ENCODE results near the gene GLTP.
"Not testable (repeated sequence)": the region's sequence is repeated elsewhere in the genome, so short reads cannot be mapped to it uniquely, and the experiment has no call there.

Gene GLTP

DNA sequence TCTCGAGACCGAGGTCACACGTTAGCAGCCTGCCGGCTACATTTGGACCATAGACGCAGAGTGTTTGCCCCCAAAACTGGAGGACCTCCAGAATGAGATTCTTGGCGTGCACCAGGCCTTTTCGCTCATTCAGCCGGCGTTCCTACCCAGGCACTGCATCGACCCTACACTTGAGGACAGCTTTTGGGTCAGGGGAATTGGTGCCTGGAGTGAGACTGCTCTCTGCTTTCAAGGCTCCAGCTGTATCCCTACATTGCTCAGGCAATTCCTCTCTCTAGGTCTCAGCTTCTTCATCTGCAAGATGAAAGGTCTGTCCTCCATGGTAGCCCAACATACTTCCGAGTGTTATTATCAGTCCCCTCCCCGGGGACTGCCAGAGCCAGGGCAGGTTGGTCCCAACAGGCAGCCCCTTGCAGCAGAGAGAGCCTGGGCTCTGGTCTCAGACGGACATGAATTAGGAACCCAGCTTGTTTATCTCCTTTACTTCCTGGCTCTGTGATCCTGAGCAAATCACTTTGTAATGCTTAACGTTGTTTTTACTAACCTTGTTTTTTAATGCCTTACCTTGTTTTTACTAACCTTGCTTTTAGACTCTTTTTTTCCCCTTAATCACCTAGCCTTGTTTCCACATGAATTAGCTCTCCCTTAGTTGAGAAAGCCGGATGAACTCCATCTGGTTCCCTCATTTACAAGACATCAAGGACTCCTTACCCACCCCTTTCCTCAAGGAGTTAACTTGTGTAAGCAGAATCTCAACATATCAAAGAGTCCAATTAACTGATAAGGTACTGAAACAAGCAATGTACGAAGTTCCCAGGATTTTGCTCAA lies 20.6 kb upstream of the GLTP start:
- no peak for DNase-seq

DNA sequence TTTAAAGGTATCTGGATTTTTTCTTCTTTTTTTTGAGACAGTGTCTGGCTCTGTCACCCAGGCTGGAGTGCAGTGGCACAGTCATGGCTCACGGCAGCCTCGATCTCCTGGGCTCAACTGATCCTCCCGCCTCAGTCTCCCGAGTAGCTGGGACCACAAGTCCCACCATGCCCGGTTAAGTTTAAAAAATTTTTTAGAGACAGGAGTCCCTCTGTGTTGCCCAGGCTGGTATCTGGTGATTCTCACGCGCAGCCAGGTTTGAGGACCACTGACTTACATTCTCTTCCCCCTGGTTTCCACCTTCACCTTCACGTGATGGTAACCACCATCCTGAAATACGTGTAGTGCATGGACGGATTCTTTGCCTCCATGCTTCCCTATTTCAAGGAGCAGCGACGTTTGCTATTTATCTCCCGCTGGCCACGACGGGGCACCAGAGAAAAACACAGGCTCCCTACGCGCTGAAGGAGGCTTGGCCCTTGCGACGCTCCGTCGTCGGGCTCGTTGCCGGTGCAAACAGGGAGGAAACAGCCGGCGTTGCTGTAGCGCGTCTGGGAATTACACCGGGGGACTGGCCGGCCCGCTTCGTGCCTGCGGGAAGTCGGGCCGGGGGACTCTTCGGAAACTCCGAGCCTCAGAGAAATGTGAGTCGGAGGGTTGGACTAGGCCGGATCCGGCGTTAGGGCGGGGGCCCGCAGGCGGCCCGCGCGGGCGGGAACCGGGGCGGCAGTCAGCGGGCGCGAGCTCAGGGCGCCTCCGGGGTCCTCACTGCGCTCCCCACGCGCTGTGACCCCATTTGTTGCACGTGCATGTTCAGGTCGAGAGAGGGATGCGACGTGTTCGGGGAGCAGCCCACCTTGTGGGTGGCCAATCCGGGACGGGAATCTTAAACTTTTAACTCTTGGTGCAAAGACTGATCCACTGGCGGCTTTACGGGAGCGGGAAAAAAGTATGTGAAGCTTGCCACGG lies 19.7 kb upstream of the GLTP start, which contains the start of gene TCHP:
TCHP (plus strand) TSS at position 492 of the 969 bp plus-strand sequence. CDS start 2,753 bp downstream, outside the sequence.
- DNase-seq = peak; percentile 65 to 67

DNA sequence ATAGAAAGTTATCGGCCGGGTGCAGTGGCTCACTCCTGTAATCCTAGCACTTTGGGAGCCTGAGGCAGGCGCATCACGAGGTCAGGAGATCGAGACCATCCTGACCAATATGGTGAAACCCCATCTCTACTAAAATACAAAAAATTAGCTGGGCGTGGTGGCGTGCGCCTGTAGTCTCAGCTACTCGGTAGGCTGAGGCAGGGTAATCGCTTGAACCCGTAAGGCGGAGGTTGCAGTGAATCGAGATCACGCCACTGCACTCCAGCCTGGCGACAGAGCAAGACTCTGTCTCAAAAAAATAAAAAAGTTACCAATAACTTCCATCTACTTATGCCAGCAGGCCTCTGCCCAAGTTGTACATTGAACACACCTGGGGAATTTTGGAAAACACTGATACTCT lies 19.0 kb upstream of the GLTP start:
- DNase-seq = not testable (repeated sequence)

DNA sequence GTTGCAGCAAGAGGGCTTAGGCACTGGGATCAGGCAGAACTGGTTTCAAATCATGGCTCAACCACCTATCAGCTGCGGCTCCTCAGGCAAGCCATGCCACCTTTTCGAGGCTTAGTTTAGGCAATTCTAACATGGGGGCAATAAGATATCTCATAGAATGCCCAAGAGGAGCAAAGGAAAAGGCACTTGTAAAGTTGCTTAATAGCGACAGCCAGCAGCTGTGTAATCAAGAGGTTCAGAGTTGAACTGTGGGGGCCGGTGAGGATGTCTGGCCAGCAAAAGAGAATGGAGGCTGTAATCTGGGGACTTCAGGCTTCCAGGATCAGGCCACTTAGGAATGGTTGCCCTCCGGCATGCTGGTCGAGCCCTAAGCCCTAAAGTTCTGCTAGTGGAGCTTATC lies 16.7 kb upstream of the GLTP start:
- DNase-seq = no peak

DNA sequence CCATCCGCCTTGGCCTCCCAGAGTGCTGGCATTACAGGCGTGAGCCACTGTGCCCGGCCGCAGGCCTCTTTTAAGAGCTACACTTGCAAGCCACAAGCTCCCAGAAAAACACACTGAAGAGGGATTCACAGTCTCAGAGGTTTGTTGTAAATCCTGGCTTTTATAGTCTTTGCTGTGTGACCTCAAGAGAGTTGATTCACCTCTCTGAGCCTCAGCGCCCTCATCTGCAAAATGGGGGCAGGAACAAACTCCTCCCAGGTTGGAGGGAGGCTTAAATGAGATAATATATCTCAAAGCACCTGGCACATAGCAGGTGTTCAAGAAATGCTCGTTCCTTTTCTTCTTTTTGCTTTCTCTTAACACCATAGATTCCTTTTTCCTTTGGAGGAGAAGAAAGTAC lies 15.8 kb upstream of the GLTP start:
- DNase-seq = no peak

DNA sequence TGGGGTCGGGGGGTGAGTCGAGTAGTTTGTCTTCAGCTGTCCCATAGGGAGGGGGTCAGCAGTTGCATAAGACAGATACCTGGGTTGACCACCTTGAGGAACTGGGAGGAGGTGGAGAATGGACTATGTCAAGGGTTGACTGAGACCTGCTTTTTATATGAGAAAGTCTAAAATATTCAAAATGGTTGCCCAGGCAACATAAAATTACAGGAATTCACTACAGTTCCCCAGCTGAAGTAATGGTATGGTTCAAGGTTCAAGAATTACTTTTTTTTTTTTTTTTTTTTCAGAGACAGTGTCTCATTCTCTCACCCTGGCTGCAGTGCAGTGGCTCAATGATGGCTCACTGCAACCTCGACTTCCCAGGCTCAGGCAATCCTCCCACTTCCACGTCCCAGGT lies 14.6 kb upstream of the GLTP start:
- DNase-seq = no peak

DNA sequence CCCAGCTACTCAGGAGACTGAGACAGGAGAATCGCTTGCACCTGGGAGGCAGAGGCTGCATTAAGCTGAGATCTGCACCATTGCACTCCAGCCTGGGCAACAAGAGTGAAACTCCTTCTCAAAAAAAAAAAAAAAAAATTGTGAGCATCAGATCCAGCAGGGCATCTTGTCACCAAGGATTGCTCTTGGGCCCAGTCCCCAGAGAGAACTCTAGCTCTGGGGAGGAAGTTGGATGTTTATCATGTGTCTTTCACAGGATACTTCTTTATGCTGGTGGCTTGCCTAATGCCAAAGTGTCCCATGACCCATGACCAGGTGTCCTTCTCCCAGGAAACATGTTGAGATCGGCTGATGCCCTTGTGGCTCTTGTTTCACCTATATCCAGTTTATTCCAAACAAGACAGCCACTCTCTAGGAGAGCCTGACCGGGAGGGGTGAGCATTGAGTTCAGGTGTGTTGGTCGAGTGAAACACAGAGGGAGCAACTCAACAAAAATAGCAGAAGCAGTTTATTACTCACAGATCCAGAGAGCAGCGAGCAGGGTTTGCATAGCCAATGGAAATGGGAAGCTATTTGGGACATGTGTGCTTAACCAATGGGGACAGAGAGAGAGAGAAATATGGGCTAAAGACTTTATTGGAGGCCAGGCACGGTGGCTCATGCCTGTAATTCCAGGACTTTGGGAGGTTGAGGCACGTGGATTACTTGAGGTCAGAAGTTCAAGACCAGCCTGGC lies 13.1 kb upstream of the GLTP start:
- no peak for DNase-seq

DNA sequence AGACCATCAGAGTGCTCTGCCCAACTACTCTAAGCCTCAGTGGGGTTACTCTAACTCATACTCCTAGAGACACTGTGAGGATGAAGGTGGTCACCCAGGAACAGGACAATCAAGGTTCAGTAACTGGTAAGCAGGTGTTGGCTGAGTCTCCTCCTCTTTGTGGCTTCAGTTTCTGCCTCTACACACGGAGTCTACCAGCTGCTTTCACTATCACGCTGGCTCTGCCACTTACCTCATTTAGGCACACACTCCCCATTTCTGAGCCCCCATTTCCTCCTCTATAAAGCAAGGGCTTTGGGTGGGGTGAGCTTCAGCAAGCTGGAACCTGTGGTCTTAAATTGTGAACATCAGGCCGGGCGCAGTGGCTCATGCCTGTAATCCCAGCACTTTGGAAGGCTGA lies 12.4 kb upstream of the GLTP start:
- DNase-seq = no peak

DNA sequence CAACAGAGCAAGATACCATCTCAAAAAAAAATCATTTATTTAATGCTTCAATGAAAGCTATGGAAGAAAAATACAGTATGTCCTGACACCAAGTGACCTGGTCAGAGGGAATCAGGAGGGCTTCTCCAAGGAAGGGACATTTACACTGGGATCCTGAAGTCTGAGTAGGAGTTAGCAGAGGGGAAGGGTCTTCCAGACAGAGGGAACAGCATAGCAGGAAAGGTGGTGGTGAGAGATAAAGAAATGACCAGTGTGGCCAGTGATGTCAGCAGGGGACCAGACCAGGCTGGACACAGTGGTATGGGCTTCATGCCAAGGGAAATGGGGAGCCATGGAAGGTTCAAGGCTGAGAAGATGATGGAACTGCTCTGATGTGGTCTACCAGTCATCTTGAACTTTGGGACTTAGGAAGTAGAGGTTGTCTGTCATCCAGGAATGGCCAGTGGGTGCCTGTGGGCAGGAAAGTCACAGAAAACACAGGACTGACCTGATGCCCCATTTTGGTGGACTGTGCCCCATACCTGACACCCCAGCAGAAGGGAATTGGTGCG lies 11.9 kb upstream of the GLTP start:
- DNase-seq = no peak

DNA sequence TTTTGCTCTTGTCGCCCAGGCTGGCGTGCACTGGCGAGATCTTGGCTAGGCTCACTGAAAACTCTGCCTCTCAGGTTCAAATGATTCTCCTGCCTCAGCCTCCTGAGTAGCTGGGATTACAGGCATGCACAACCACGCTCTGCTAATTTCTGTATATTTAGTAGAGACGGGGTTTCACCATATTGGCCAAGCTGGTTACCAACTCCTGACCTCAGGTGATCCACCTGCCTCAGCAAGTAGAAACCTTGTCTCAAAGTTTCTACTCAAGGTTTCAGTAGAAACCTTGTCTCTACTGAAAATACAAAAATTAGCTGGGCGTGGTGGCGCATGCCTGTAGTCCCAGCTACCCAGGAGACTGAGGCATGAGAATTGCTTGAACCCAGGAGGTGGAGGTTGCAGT lies 11.4 kb upstream of the GLTP start:
- not testable (repeated sequence) for DNase-seq

DNA sequence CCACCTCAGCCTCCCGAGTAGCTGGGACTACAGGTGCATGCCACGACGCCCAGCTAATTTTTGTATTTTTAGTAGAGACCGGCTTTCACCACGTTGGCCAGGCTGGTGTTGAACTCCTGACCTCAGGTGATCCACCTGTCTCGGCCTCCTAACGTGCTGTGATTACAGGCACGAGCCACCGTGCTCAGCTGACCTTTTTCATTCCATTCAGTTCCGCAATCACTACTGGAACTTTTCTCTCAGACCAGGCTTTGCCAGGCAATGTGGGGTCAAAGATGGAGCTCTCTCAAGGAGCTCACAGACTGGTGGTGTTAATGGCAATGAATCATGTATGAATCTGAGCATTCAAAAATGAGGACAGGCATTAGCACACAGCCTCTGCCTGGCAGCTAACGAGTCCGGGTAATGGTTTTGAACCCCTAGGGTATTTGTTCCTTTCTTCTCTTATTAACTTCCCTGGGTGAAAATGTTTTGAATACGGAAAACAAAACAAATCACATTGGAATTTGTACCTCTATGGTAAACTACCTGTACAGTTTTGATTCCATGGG lies 10.4 kb upstream of the GLTP start:
- no peak for DNase-seq

DNA sequence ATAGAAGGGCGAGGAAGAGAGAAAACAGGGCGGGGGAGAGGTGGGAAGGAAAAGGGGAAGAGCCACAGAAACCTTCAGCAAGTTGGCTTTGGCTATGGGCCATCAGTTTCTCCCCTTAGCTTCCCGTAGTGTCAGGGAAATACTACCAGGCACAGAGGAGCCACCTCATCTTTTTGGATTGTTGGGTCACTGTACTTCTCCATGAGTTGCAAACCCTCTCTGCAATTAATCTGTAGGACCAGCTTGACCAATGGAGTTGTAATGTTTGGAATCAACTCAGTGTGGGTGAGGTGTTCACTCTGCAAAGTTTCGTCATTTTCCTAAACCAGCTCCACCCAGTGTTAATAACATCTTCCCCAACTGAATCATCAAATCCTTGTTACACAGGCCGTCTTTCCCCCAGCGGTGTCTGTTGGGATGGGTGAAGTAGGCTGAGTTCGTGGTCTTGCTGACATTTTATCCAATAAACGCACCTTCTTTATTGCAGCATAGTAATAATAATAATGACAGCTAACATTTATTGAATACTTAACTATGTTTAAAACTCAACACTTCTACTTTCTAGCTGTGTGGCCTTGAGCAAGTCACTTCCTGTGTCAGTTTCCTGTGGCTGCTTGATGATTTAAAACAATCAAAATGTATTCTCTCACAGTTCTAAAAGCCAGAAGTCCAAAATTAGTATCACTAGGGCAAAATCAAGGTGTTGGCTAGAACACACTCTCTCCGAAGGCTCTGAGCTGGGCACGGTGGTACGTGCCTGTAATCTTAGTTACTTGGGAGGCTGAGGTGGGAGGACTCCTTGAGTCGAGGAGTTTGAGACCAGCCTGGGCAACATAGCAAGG lies 8.1 kb upstream of the GLTP start:
- DNase-seq = peak in 1 of 2 experiments; percentile 6

DNA sequence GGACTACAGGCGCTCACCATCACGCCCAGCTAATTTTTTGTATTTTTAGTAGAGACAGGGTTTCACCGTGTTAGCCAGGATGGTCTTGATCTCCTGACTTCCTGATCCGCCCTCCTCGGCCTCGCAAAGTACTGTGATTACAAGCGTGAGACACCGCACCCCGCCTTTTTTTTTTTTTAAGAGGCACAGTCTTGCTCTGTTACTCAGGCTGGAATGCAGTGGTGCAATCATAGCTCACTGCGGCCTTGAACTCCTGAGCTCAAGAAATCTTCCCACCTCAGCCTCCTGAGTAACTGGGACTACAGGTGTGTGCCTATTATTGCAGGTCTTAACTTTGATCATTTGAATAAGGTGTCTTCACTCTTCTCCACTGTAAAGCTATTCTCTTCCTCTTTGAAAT lies 5.3 kb upstream of the GLTP start:
- DNase-seq = no peak

DNA sequence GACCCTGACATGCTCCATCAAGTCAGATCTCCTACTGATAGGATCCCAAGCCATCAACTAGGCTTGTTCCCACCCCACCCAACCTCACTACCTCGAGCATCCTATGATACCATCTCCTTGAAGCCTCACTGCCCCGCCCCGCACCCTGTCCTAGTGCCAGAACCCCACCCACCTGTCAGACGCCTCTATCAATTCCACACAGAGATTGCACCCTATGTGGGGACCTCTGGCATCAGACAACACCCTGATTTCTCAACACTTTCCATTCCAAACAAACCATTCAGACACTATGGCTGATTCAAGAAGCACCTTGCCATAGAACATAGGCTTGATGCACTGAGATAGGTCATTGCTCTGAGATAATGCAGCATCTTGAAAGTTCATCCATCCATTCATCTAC lies 3.1 kb upstream of the GLTP start:
- DNase-seq = no peak

DNA sequence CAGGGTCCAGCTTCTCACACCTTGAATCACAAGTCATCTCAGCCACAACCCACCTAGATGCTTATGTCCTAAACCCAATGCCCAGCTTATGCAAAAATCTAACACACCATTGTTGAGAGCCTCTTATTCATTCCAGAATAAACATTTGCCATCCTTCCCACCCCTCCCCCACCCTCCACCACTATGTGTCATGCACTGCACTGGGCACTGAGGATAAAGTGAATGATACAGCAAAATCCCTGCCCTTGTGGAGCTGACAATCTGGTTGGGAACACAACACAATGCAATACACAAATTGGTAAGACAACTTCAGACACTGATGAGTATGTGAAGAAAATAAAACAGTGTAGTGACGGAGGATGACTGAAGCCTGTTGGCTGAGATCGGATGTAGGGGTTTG lies 1.4 kb upstream of the GLTP start:
- DNase-seq = no peak

DNA sequence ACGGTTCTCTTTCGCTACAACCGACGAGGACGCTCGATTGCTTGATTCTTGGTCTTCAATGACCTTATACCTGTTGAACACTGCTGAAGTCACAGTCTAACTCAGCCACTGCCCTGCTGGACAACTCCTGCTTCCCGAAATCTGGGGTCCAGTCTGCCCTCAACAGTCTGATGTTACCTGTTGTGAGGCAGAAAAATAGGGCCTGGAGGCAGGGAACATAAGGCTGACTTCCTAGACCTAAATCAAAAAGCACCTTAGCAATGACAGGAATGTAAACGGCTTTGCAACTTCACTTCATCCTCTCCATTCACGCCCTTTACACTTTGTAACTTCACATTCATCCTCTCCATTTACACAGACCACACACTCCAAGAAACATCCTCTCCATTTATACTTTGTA lies 597 bp upstream of the GLTP start:
- DNase-seq = no peak

DNA sequence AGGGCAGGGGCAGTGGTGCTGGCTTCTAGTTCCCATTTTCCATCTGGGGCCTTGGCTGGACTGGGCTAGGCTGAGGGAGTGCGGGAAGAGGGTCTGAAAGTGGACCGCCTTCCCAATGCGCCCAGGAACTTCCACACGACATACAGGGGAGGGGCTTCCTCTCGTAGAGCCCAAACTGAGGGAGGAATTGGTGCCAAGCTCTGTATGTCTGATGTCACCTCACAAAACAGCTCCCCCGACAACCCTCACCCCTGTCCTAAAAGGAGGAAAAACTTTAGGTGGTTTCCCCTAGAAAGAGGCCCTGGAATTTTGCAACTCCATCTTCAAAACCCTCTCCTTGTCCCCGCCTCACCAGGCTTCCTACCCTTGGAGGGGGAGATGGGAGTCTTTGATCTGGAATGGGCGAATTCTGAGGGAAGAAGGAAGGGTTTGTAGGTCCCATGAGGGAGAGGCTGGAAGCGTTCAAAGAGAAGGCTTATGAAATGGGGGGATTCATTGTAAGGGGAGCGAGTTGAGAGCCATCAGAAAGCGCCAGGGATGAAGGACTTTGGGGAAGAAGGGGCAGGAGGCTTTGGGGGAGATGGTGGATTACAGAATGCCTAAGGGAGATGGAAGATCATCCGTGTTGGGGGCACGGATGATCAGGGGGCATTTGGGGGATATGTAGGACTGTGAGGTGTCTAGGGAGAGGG lies 844 bp downstream of the GLTP start:
- no peak for DNase-seq

DNA sequence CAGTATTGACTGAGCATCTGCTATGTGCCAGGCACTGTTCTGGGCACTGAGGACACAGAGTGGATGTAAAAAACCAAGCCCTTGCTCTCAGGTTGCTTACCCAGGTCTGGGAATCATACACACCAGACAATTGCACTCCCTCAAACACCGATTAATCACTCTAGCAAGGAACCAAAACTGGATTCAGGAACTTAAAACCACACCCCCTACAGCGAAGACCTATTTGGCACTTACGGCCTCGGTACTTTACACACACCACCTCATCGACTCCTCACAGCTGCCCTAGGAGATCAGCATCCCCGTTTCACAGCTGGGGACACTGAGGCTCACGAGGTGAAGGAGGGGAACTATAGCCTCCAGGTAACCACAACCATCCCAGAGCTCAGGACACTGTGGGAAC lies 1.6 kb downstream of the GLTP start:
- DNase-seq = no peak

DNA sequence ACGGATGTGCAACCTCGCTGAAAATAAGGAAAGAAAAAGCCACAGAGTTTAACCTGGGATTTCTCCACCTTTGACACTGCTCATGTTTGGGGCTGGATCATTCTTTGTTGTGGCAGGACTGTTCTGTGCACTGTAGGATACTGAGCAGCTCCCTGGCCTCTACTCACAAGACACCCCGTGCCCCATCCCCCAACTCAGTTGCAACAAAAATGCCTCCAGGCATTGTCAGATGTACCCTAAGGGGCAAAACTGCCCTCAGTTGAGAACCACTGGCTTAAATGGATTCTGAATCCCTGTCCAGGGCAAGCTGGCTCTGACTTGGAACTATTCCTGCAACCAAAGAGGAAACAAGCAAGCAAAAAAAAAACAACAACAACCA lies 2.1 kb downstream of the GLTP start:
- no peak for DNase-seq

DNA sequence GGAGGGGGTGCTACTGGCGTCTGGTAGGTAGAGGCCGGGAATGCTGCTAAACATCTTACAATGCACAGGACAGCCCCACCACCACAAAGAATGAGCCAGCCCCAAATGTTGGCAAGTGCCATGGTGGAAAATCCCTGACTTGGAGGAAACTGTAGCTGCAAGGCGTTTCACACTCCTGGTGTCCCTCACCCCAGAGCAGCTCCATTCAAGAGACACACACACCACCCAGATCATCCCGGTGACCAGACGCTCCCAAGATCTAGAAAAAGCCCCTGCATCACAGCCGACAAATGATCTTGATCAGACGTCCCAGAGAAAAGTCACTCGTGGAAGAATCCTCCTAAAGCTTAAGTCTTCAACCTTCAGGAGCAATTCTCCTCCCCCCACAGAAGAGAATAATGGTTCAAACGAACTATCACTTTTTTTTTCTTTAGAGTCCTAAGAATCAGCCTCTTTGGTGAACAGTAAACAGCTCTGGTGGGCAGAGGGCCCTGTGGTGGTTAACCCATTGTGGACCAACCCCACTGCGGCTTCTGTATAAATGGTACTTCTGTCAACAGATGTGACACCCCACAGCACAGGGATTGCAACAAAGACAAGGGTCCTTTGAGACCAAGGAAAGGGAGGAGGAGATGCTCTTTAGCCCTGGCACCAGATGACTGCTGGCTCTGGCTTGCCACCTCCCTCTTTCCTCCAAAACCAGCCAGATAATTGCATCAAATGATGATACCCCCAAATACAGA lies 2.7 kb downstream of the GLTP start:
- no peak for DNase-seq
